Upper lobe of left lung (tissue), 6 donors: ENCODE data around the gene ASMTL. TPM values are rescaled to one million over a fixed set of nuclear protein-coding genes. Genes with fewer than 3 reads are reported as not detected.

Experiments used
- ATAC-seq, 2 donors: fragments of 200-7000 bp; cut with Tn5 transposase; one replicate each; pipeline ENCODE4 v1.9.1; 2022; ENCODE audit warnings: mild to moderate bottlenecking in 2 of 2, moderate library complexity in 2 of 2; ENCODE audit not compliant: low FRiP score in 2 of 2
- DNase-seq, 2 donors: peaks; one replicate each; pipeline ENCODE4 v3.0.0-alpha.2; 2019 to 2020
- H3K27ac ChIP-seq, 4 donors: fragments of 200-600 bp; sonication (generic); one replicate each; pipeline ENCODE4 v1.5.1; 2016 to 2019
- H3K27me3 ChIP-seq, 4 donors: fragments of 200-600 bp; sonication (generic); one replicate each; pipeline ENCODE4 v1.5.1; 2017 to 2019
- H3K36me3 ChIP-seq, 4 donors: fragments of 200-600 bp; sonication (generic); one replicate each; pipeline ENCODE4 v1.5.1; 2016 to 2019
- H3K4me1 ChIP-seq, 4 donors: fragments of 200-600 bp; sonication (generic); one replicate each; pipeline ENCODE4 v1.5.1; 2018 to 2019
- H3K4me3 ChIP-seq, 4 donors: fragments of 200-600 bp; sonication (generic); one replicate each; pipeline ENCODE4 v1.5.1; 2017 to 2019; ENCODE audit warnings: mild to moderate bottlenecking in 2 of 4, moderate library complexity in 1 of 4
- H3K9me3 ChIP-seq, 4 donors: fragments of 200-600 bp; sonication (generic); one replicate each; pipeline ENCODE4 v1.5.1; 2018 to 2019
- EP300 ChIP-seq, 4 donors: sonication (generic); formaldehyde crosslinking; IDR thresholded peaks; one replicate each; pipeline ENCODE4 v1.5.1; 2017; ENCODE audit warnings: antibody characterized with exemption in 4 of 4, control low read depth in 2 of 4
- POLR2A ChIP-seq, 4 donors: fragments of 450-650 bp; IDR thresholded peaks; one replicate each; pipeline ENCODE4 v1.5.1; 2016 to 2017; ENCODE audit warnings: antibody characterized with exemption in 4 of 4, mild to moderate bottlenecking in 2 of 4
- POLR2AphosphoS5 ChIP-seq, 2 donors: sonication (generic); formaldehyde crosslinking; IDR thresholded peaks; one replicate each; pipeline ENCODE4 v1.5.1; 2017; ENCODE audit warnings: antibody characterized with exemption in 2 of 2
- WGBS, 2 donors: methylation state at CpG; one replicate each; pipeline ENCODE4 v1.1.5; 2017 to 2018; 5-methylcytosine and 5-hydroxymethylcytosine counted together
- total RNA-seq, 6 donors: library from RNA; depleted of rRNA in 4 of 6; stranded (reverse); fragments of >200 nt in 4 of 6; gene quantifications; one replicate each; pipeline versions ENCODE4 v1.1.0 to v1.2.1, GENCODE V29; 2016 to 2021
- TF ChIP-seq, protein P1 (sequence below), 6 experiments: fragments of 450-650 bp in 4 of 6; fragments of 200-600 bp in 2 of 6; sonication (generic) in 2 of 6; IDR thresholded peaks; one replicate each; pipeline ENCODE4 v1.5.1; 2016 to 2019; ENCODE audit warnings: antibody characterized with exemption in 6 of 6
- donor health status: DM: no; HTN: no; CAD: no; lungs with moderate emphysema.
- donor health status: DM: no; HTN: yes; CAD: no; lungs with severe emphysema.

ASMTL gene
- total RNA-seq, 6 donors from 2014 or later = 11.0 to 28.3 (median 23.2) TPM

GRCh38 chrX:1389993-1390285 is 62.8 kb downstream of the ASMTL start:
- Histone ChIP-seq H3K4me3 (peak overlapping the region in 1 of 4 donors; percentile 94), H3K27me3 (no peaks in the 10 kb centered on the region), H3K27ac (no peak overlapping the region), H3K36me3 (peaks cover 45 to 62% (median 60%) of the 10 kb centered on the region in 4 donors), H3K4me1 (peaks cover 27 to 47% (median 35%) of the 10 kb centered on the region in 4 donors), H3K9me3 (no peaks in the 10 kb centered on the region)
- DNase-seq = no peak
- TF ChIP-seq POLR2AphosphoS5 (IDR thresholded peaks at IDR 0.05) (no peak), EP300 (IDR thresholded peaks at IDR 0.05) (no peak), POLR2A (IDR thresholded peaks at IDR 0.05) (no peak)
- TF ChIP-seq, protein P1, sequence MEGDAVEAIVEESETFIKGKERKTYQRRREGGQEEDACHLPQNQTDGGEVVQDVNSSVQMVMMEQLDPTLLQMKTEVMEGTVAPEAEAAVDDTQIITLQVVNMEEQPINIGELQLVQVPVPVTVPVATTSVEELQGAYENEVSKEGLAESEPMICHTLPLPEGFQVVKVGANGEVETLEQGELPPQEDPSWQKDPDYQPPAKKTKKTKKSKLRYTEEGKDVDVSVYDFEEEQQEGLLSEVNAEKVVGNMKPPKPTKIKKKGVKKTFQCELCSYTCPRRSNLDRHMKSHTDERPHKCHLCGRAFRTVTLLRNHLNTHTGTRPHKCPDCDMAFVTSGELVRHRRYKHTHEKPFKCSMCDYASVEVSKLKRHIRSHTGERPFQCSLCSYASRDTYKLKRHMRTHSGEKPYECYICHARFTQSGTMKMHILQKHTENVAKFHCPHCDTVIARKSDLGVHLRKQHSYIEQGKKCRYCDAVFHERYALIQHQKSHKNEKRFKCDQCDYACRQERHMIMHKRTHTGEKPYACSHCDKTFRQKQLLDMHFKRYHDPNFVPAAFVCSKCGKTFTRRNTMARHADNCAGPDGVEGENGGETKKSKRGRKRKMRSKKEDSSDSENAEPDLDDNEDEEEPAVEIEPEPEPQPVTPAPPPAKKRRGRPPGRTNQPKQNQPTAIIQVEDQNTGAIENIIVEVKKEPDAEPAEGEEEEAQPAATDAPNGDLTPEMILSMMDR (IDR thresholded peaks at IDR 0.05) = no peak
- no peak for ATAC-seq
- WGBS, 2 donors = 93 to 96% methylated on average over 10 of the region's 10 CpGs

DNA sequence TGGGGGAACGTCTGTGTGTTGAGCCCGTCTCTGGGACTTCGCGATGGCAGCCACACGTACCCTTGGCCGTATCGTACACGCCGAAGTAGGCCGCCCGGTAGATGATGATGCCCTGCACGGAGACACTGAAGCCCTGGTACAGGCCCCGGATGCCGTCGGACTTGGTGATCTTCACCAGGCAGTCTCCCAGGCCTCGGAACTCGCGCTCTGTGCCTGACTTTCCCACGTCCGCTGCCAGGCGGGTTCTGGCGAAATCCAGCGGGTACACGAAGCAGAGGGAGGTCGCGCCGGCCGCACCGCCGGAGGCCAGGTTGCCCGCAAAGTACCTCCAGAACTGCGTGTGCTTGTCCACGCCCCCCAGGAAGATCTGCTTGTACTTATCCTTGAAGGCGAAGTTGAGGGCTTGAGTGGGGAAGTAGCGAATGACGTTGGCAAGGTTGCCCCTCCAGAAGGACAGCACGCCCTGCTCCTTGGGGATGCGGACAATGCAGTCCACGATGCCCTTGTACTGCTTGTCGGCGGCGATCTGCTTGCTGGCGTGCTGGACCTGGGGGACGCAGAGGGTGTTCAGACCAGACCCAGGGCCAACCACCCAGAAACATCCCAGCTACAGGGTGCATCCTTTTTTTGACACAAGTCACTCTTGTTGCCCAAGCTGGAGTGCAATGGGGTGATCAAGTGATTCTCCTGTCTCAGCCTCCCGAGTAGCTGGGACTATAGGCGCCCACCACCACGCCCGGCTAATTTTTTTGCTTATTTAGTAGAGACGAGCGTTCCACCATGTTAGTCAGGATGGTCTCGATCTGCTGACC is 63.3 kb downstream of the ASMTL start:
- WGBS, 2 donors = 92 to 93% methylated on average over 51 of the region's 51 CpGs
- ATAC-seq = no peak

GRCh38 chrX:1388651-1389050 is 64.1 kb downstream of the ASMTL start:
- Histone ChIP-seq H3K4me3 (no peak overlapping the region), H3K27me3 (no peaks in the 10 kb centered on the region), H3K4me1 (peaks cover 27 to 42% (median 31%) of the 10 kb centered on the region in 4 donors), H3K9me3 (no peaks in the 10 kb centered on the region), H3K27ac (no peak overlapping the region), H3K36me3 (peaks cover 45 to 75% (median 69%) of the 10 kb centered on the region in 4 donors)
- 73 to 91% methylated on average over 4 of the region's 4 CpGs for WGBS, 2 donors
- TF ChIP-seq, protein P1 (IDR thresholded peaks at IDR 0.05) = no peak
- TF ChIP-seq POLR2AphosphoS5 (IDR thresholded peaks at IDR 0.05) (no peak), EP300 (IDR thresholded peaks at IDR 0.05) (no peak), POLR2A (IDR thresholded peaks at IDR 0.05) (no peak)
- no peak for ATAC-seq
- no peak for DNase-seq

More for the DNA sequence above, 63.3 kb downstream of the ASMTL start:
- H3K27me3 ChIP-seq = no peaks in the 10 kb centered on the region
- TF ChIP-seq EP300 (IDR thresholded peaks at IDR 0.05) = no peak
- TF ChIP-seq POLR2A (IDR thresholded peaks at IDR 0.05) = no peak
- TF ChIP-seq, protein P1 (IDR thresholded peaks at IDR 0.05) = no peak
- TF ChIP-seq POLR2AphosphoS5 (IDR thresholded peaks at IDR 0.05) = no peak
- peak; percentile 20 to 85 for DNase-seq
- H3K9me3 ChIP-seq = no peaks in the 10 kb centered on the region
- peaks cover 45 to 67% (median 65%) of the 10 kb centered on the region in 4 donors for H3K36me3 ChIP-seq
- no peak overlapping the region for H3K27ac ChIP-seq
- H3K4me3 ChIP-seq = no peak overlapping the region
- peaks cover 27 to 47% (median 35%) of the 10 kb centered on the region in 4 donors for H3K4me1 ChIP-seq

DNA sequence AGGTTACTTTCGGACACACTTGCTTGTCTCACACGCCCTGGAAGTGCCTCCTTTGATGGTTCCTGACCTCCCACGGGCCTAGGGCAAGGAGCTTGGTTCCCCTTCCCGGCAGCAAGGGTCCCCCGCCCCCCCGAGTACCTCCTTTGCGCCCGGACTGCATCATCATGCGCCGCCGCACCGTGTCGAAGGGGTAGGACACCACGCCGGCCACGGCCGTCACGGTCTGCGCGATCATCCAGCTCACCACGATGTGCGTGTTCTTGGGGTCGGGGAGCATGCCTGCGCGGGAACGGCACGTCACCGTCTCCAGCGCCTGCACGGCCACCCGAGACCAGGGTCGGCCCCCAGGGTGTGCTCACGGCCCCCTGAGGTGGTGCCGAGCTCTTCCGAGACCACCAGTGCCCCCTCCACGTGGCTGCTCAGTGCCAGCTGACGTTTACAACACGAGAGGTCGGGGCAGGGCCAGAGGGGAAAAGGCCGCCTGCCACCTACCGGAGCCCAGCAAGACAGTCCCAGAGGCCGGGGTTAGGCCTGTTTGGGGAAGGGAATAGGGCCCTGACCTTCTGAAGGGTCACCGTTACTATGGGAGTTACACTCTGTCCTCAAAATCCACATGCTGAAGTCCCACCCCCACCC is 65.5 kb downstream of the ASMTL start:
- Histone ChIP-seq H3K4me1 (peaks cover 23 to 37% (median 27%) of the 10 kb centered on the region in 4 donors), H3K27me3 (no peaks in the 10 kb centered on the region), H3K9me3 (no peaks in the 10 kb centered on the region), H3K36me3 (peaks cover 45 to 81% (median 71%) of the 10 kb centered on the region in 4 donors), H3K4me3 (no peak overlapping the region), H3K27ac (no peak overlapping the region)
- peak; percentile 19 to 87 for DNase-seq
- no peak for ATAC-seq
- WGBS, 2 donors = 96 to 100% methylated on average over 3 to 42 of the region's 43 CpGs
- TF ChIP-seq POLR2AphosphoS5 (IDR thresholded peaks at IDR 0.05) = no peak
- TF ChIP-seq EP300 (IDR thresholded peaks at IDR 0.05) = no peak
- TF ChIP-seq, protein P1 (IDR thresholded peaks at IDR 0.05) = no peak
- no peak for TF ChIP-seq POLR2A (IDR thresholded peaks at IDR 0.05)
